Pulmonary artery endothelial cell (primary cell): ENCODE measurements around the gene DIP2B. TPM values are rescaled to one million over a fixed set of nuclear protein-coding genes. Genes with fewer than 3 reads are reported as not detected.
"Not testable (repeated sequence)": the region's sequence is repeated elsewhere in the genome, so short reads cannot be mapped to it uniquely, and the experiment has no call there.

ENCODE experiments used
- DNase-seq: peaks from one replicate; pipeline ENCODE4 v3.0.0-alpha.2; 2011; ENCODE audit warnings: low read depth, low spot score
- total RNA-seq: library from RNA; depleted of rRNA; stranded (reverse); fragments of >200 nt; gene quantifications from 2 replicates; pipeline ENCODE4 v1.2.3, GENCODE V29; 2014

Gene DIP2B
- total RNA-seq, 1 donor from 2014 or later = 29.6 TPM

DNA sequence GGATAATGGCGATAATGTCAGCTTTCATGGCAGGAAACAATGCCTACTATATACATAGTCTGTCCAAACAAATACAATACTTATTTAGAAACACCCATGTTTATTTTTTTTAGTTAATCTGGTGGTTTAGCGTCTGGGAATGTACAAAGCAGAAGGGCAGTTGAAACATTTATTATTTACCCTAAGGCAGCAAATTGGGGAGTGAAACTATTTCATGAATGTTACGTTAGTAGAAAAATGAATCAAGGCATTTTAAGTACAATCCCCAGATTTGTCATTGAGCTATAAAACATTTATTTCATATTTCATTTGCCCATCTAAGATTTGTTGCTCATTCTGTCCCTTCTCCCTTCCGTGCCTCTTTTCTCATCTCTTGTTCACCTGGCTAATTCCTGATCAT lies 172.0 kb downstream of the DIP2B start:
- DNase-seq = no peak

DNA sequence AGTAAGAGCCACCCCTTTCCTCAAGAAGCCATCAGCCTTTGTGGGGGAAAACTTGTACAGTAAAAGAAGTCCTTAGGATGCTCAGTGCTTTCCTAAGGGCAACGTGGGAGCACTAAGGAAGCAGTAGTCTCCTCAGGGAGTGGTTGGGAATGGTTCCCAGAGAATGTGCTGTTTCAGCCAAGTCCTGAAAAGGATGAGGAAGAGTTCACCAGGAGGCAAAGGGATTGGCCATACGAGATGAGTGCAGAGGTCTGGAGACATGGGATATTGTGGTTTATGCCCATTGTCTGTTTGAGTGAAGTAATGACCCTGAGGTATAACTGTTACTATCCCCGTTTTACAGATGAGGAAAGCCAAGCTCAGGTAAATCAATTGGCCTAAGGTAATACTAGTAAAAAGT lies 173.1 kb downstream of the DIP2B start:
- no peak for DNase-seq

- DNase-seq = no peak
Observed at GRCh38 chr12:50678650-50679365, 174.0 kb downstream of the DIP2B start.

DNA sequence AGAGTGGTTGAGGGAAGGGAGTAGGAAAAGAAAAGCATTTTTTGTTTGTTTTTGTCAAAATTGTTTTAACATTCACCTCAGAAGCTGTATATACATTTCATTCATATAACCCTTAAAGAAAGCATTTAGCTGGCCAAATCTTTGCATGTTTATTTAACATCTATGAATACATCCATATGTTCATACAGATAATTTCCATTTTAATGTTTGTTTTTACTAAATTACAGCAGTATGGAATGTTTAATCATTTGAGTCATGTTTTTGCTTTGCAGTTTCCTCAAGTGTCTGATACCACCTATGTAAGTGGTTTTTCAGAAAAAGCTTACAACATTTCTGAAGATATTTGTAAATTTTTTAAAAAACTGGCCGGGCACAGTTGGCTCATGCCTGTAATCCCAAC lies 174.8 kb downstream of the DIP2B start:
- no peak for DNase-seq

DNA sequence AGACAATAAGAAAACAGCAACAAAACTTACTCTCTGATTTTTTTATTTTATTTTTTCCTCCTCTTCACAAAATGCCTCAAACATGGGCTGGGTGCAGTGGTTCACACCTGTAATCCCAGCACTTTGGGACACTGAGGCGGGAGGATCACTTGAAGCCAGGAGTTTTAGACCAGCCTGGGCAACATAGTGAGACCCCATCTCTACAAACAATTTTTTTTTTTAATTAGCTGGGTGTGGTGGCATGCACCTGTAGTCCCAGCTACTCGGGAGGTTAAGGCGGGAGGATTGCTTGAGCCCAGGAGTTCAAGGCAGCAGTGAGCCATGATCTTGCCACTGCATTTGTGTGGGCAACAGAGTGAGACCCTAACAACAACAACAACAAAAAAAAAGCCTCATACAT lies 176.3 kb downstream of the DIP2B start:
- DNase-seq = not testable (repeated sequence)

GRCh38 chr12:50685641-50686040 lies 180.9 kb downstream of the DIP2B start:
- DNase-seq = no peak

GRCh38 chr12:50686406-50686805 lies 181.6 kb downstream of the DIP2B start:
- no peak for DNase-seq

- no peak for DNase-seq
Observed at GRCh38 chr12:50686976-50687375, 182.2 kb downstream of the DIP2B start.

- DNase-seq = no peak
Observed at GRCh38 chr12:50689437-50689836, 184.7 kb downstream of the DIP2B start.

GRCh38 chr12:50690925-50691324 lies 186.1 kb downstream of the DIP2B start:
- DNase-seq = no peak

DNA sequence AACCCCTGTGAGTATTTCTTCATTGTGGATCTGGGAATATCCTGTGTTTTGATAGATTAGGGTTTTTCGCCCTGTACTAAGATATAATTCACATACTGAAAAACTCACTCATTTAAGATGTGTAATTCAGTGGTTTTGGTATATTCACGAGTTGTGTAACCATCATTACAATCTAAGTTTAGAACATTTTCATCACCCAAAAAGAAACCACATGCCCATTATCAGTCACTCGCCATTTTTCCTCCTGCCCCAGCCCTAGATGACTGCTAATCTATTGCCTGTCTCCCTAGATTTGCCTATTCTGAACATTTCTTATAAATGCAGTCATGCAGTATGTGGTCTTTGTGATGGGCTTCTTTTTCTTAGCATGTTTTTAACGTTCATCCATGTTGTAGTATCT lies 191.2 kb downstream of the DIP2B start:
- DNase-seq = no peak

DNA sequence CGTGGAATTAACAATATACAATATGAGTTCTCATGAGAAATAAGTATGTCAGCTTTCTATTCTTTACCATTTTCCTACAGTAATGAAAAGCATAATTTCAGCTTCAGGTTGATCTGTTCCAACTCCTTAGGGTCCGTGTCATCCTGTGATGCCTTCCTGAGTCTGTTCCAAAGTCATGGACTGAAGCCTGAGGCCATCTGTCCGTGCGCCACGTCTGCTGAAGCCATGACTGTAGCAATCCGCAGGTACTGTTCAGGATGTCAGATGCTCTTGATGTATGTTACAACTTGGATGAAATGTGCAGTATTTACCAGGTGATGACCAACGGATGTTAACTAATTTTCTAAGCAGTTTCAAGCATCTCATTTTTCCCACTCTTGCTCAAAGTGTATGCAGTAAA lies 192.1 kb downstream of the DIP2B start:
- no peak for DNase-seq

DNA sequence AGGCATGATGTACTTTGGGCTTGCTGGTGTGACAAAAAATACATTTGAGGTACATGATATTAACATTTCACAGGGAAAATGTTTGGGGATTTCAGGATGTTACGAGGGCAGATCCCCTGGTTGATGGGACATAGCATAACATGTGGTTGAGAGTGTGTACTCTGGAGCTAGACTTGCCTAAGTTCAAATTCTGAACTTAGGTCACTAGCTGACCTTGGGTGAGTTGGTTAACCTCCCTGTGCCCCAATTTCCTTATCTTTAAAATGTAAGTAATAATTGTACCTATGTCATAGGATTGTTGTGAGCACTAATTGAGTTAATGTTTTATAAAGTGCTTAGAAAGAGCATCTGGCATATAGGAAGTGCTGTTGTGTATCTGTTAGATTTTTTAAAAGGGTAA lies 194.4 kb downstream of the DIP2B start:
- no peak for DNase-seq

DNA sequence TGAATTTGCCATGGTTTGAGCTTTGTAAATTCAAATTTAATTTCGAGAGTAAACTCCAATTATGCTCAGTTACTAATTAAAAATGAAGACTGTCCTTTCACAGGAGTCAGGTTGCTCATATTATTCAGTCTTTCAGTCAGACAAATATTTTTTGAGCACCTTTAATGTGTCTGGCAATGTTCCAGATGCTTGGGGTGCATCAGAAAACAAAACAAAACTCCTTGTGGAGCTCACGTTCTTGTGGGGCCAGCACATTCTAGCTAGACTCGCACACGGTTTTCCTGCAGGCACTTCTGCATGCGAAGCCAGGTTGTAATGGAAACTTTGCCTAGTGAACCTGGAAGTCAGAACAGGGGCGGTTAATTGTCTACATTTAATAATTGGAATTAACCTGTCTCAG lies 195.2 kb downstream of the DIP2B start:
- no peak for DNase-seq

DNA sequence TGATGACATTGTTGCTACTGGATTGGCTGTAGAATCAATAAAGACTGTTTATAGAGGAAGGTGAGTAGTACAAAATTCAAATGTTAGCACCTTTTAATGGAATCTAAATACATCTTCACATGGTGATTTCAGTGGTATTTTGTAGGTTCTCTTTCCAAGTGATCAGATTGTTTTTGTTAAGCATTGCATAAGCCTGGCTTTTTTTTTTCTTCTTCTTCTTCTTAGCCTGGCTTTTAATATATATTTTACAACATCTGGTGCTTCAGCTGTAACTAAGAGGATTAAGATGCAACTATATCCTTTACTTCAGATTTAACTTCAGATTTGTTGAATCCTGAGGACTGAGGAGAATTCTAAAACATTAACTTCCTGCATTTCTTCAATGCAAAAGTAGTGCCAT lies 201.8 kb downstream of the DIP2B start:
- DNase-seq = no peak

- no peak for DNase-seq
Observed at GRCh38 chr12:50707396-50707795, 202.6 kb downstream of the DIP2B start.

- DNase-seq = no peak
Observed at GRCh38 chr12:50708631-50709030, 203.8 kb downstream of the DIP2B start.

- DNase-seq = no peak
Observed at GRCh38 chr12:50711121-50711520, 206.3 kb downstream of the DIP2B start.

DNA sequence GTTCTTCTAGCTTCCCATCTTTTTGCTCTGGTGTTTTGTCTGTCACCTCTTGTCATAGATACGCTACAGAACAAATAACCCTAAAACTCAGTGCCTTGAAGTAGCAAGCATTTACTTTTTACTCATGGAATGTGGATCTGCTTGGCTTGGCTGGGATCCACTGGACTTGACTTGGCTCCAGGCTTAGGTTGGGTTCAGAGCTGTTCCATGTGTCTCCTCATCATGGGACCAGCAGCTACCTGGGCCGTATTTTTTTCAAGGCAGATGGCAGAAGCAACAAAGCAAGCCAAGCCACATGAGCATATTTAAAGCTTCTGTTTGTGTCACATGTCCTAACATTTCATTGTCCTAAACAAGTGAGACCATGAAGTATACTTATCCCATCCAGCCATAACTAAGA lies 210.4 kb downstream of the DIP2B start:
- no peak for DNase-seq

DNA sequence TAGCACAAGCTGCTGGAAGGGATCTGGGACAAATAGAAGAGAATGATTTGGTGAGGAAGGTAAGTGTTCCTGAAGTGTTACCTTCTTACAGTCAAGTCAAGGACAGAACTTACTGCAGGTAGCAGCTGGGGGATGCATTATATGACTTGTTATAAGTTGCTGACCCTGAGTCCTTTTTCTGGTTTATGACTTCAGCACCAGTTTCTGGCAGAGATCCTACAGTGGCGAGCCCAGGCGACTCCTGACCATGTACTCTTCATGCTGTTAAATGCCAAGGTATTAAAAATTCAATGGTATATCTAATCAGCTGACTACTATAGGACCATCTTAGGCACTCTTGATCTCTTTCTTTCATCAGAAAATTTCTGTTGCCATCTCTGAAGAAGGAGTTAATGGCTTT lies 214.0 kb downstream of the DIP2B start:
- DNase-seq = no peak

DNA sequence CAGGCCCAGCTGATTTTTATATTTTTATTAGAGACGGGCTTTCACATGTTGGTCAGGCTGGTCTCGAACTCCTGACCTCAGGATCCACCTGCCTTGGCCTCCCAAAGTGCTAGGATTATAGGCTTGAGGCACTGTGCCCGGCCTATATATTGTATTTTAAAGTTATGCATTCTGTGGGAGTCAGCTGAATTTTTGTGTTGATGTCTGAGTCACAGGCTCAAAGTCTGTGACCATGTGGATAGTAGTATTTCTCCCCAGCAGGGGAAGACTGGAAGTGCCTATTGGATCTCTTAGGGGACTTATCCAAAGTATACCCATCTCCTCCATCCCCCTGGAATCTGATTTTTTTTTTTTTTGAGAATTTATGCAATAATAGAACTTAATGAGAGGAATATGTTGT lies 215.3 kb downstream of the DIP2B start:
- no peak for DNase-seq

GRCh38 chr12:50720501-50720900 lies 215.7 kb downstream of the DIP2B start:
- no peak for DNase-seq

GRCh38 chr12:50723865-50724264 lies 219.1 kb downstream of the DIP2B start:
- no peak for DNase-seq
